Transverse colon (tissue), 4 donors: ENCODE results near the gene SH3TC2.

ENCODE experiments used
- EP300 ChIP-seq: sonication (generic); formaldehyde crosslinking; IDR thresholded peaks from one replicate; pipeline ENCODE4 v1.6.1; 2017; ENCODE audit warnings: antibody characterized with exemption, low read depth
- POLR2A ChIP-seq: fragments of 450-650 bp; IDR thresholded peaks from one replicate; pipeline ENCODE4 v1.6.1; 2016; ENCODE audit warnings: antibody characterized with exemption, mild to moderate bottlenecking, moderate library complexity
- POLR2AphosphoS5 ChIP-seq, 3 donors: sonication (generic); formaldehyde crosslinking; IDR thresholded peaks; one replicate each; pipeline ENCODE4 v1.6.1; 2016; ENCODE audit warnings: antibody characterized with exemption in 3 of 3
- TF ChIP-seq, protein P1 (sequence below), 5 experiments: fragments of 200-600 bp in 3 of 5; fragments of 450-650 bp in 2 of 5; sonication (generic) in 3 of 5; IDR thresholded peaks; 1 replicate in 2 of 5; 2 replicates in 3 of 5; pipeline ENCODE4 v1.5.1; 2016 to 2017; ENCODE audit warnings: antibody characterized with exemption in 5 of 5, inconsistent platforms in 3 of 5, mild to moderate bottlenecking in 2 of 5, moderate library complexity in 1 of 5

DNA sequence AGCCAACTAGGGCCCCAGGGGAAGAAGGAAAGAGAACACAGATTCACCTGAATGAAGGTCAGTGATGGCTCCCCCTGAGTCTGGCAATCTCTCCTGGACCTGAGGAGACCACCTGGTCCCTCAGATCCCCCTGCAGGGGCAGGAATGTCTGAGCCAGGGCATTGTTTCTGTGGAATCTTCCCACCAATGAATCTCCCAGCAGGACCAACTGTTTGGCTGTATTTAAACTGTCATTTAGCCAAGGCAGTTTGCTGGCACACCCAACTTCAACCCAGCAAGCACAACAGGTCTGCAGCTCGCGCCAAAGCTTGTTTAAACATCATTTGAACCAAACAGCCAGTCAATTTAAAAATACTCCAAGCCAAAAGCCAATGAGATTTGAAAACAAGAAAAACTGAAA is 92.6 kb downstream of the SH3TC2 start:
- TF ChIP-seq, protein P1, sequence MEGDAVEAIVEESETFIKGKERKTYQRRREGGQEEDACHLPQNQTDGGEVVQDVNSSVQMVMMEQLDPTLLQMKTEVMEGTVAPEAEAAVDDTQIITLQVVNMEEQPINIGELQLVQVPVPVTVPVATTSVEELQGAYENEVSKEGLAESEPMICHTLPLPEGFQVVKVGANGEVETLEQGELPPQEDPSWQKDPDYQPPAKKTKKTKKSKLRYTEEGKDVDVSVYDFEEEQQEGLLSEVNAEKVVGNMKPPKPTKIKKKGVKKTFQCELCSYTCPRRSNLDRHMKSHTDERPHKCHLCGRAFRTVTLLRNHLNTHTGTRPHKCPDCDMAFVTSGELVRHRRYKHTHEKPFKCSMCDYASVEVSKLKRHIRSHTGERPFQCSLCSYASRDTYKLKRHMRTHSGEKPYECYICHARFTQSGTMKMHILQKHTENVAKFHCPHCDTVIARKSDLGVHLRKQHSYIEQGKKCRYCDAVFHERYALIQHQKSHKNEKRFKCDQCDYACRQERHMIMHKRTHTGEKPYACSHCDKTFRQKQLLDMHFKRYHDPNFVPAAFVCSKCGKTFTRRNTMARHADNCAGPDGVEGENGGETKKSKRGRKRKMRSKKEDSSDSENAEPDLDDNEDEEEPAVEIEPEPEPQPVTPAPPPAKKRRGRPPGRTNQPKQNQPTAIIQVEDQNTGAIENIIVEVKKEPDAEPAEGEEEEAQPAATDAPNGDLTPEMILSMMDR (IDR thresholded peaks at IDR 0.05) = no peak
- TF ChIP-seq POLR2A (no peak), POLR2AphosphoS5 (IDR thresholded peaks at IDR 0.05) (no peak), EP300 (no peak)
